CD4-positive, alpha-beta T cell (primary cell): ENCODE measurements around the gene LRP1B. TPM values are rescaled to one million over a fixed set of nuclear protein-coding genes. Genes with fewer than 3 reads are reported as not detected.

Source experiments
- ATAC-seq: fragments of 200-7000 bp; cut with Tn5 transposase; one replicate; pipeline ENCODE4 v1.10.0; 2022; ENCODE audit warnings: mild to moderate bottlenecking; ENCODE audit not compliant: poor library complexity
- CTCF ChIA-PET: fragments of 350-600 bp; sonication (Branson Sonifier 250); formaldehyde crosslinking; loops from one replicate; lab custom pipeline; 2021; ENCODE audit warnings: antibody characterized with exemption, inconsistent platforms; lab: Charles Lee
- POLR2A ChIA-PET: fragments of 350-600 bp; sonication (Branson Sonifier 250); formaldehyde crosslinking; loops from one replicate; lab custom pipeline; 2021; ENCODE audit warnings: antibody characterized with exemption, inconsistent platforms; lab: Charles Lee
- DNase-seq, 14 experiments: peaks; one replicate each; pipeline ENCODE4 v3.0.0-alpha.2; 2013 to 2020; ENCODE audit warnings: mixed read lengths in 2 of 14
- H3K27ac ChIP-seq, 2 donors: one replicate each; pipeline versions ENCODE4 v1.5.1 to v1.7.0; 2013; ENCODE audit warnings: low read length in 2 of 2, low read depth in 1 of 2, mild to moderate bottlenecking in 1 of 2
- H3K27me3 ChIP-seq, 2 experiments: 1 replicate in 1 of 2; 2 replicates in 1 of 2; pipeline versions ENCODE4 v1.6.1 to v1.7.0; 2013; ENCODE audit warnings: low read length in 2 of 2, control low read depth in 1 of 2, mild to moderate bottlenecking in 1 of 2, moderate library complexity in 1 of 2; ENCODE audit not compliant: insufficient read depth in 2 of 2, control insufficient read depth in 1 of 2
- H3K36me3 ChIP-seq: one replicate; pipeline ENCODE4 v1.6.1; 2013; ENCODE audit warnings: low read length, control low read depth; ENCODE audit not compliant: insufficient read depth
- H3K4me1 ChIP-seq: one replicate; pipeline ENCODE4 v1.6.1; 2013; ENCODE audit warnings: low read length, control low read depth; ENCODE audit not compliant: insufficient read depth
- H3K4me3 ChIP-seq: one replicate; pipeline ENCODE4 v1.5.1; 2013; ENCODE audit warnings: mild to moderate bottlenecking, low read length, moderate library complexity
- H3K9me3 ChIP-seq, 2 experiments: 1 replicate in 1 of 2; 2 replicates in 1 of 2; pipeline versions ENCODE4 v1.6.1 to v1.7.0; 2013; ENCODE audit warnings: low read length in 2 of 2, mild to moderate bottlenecking in 2 of 2, control low read depth in 1 of 2, moderate library complexity in 1 of 2; ENCODE audit not compliant: control insufficient read depth in 1 of 2, insufficient read depth in 1 of 2
- H3K27ac Mint-ChIP-seq: one replicate; pipeline ENCODE4 v1.8.0; 2020; ENCODE audit warnings: mixed read lengths
- H3K27me3 Mint-ChIP-seq: one replicate; pipeline ENCODE4 v1.8.0; 2021; ENCODE audit warnings: mixed read lengths
- H3K36me3 Mint-ChIP-seq: one replicate; pipeline ENCODE4 v1.8.0; 2021; ENCODE audit warnings: low read depth, mixed read lengths
- H3K4me1 Mint-ChIP-seq: one replicate; pipeline ENCODE4 v1.8.0; 2021; ENCODE audit warnings: low read depth, mixed read lengths
- H3K4me3 Mint-ChIP-seq: one replicate; pipeline ENCODE4 v1.8.0; 2020; ENCODE audit warnings: mild to moderate bottlenecking, mixed read lengths
- H3K9me3 Mint-ChIP-seq: one replicate; pipeline ENCODE4 v1.8.0; 2020; ENCODE audit warnings: mixed read lengths
- intact Hi-C, 2 experiments: fragments of 100-400 bp; cut with DNase I in 1 of 2; cut with micrococcal nuclease in 1 of 2; formaldehyde crosslinking; loops; one replicate each; pipeline versions ENCODE4 v1.15.1 to v1.9.0; 2023 to 2025; cut with DNase I, micrococcal nuclease
- total RNA-seq, 174 experiments: library from RNA in 2 of 174; stranded (reverse) in 2 of 174; gene quantifications; one replicate each; pipeline ENCODE4 v1.2.3 and lab custom pipeline; 2021 to 2026
- TF ChIP-seq, protein P1 (sequence below): fragments of 200-600 bp; IDR thresholded peaks from one replicate; pipeline ENCODE4 v1.8.0; 2022; ENCODE audit warnings: antibody characterized with exemption, mild to moderate bottlenecking

The LRP1B gene
- total RNA-seq, 2 experiments from 2014 or later = not detected

DNA sequence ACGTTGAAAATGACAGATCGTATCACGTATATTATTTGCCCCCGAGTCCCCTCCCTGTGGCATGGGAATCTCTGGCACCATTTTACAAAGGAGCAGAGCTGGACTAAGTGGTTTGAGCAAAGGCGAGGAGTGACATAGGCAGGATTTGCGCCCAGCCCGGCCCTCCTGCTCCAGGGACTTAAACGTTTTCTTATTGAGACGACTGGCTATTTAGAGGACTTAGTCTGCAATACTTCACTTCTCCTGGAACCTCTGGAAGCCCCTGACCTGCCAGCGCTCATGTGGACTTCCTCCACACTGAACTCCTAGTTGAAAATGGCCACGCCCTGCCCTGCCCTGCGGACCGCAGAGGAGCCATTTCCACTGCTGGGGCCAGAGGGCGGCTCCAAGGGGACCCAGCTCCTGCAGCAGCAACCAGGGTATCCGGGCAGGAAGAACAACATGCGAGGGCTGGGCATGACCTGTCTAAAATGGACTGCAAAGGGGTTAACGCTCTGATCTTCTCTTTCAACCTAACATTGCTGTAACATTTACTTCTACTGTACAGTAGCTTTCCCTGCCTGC, 690.7 kb downstream of the LRP1B start:
- no peaks in the 10 kb centered on the region for H3K27me3 Mint-ChIP-seq
- CTCF ChIA-PET = no interaction called here
- Histone ChIP-seq H3K27ac (no peak overlapping the region), H3K4me1 (no peaks in the 10 kb centered on the region), H3K36me3 (no peaks in the 10 kb centered on the region), H3K27me3 (no peaks in the 10 kb centered on the region), H3K9me3 (peaks cover 0 to 9% of the 10 kb centered on the region in 2 experiments), H3K4me3 (no peak overlapping the region)
- no peak for ATAC-seq
- TF ChIP-seq, protein P1, sequence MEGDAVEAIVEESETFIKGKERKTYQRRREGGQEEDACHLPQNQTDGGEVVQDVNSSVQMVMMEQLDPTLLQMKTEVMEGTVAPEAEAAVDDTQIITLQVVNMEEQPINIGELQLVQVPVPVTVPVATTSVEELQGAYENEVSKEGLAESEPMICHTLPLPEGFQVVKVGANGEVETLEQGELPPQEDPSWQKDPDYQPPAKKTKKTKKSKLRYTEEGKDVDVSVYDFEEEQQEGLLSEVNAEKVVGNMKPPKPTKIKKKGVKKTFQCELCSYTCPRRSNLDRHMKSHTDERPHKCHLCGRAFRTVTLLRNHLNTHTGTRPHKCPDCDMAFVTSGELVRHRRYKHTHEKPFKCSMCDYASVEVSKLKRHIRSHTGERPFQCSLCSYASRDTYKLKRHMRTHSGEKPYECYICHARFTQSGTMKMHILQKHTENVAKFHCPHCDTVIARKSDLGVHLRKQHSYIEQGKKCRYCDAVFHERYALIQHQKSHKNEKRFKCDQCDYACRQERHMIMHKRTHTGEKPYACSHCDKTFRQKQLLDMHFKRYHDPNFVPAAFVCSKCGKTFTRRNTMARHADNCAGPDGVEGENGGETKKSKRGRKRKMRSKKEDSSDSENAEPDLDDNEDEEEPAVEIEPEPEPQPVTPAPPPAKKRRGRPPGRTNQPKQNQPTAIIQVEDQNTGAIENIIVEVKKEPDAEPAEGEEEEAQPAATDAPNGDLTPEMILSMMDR = no peak
- POLR2A ChIA-PET = no interaction called here
- no peak for DNase-seq
- no peaks in the 10 kb centered on the region for H3K36me3 Mint-ChIP-seq
- intact Hi-C loops = no loop called here
- H3K9me3 Mint-ChIP-seq = peaks cover 7% of the 10 kb centered on the region
- H3K4me1 Mint-ChIP-seq = no peaks in the 10 kb centered on the region
- no peak overlapping the region for H3K4me3 Mint-ChIP-seq
- H3K27ac Mint-ChIP-seq = no peak overlapping the region

DNA sequence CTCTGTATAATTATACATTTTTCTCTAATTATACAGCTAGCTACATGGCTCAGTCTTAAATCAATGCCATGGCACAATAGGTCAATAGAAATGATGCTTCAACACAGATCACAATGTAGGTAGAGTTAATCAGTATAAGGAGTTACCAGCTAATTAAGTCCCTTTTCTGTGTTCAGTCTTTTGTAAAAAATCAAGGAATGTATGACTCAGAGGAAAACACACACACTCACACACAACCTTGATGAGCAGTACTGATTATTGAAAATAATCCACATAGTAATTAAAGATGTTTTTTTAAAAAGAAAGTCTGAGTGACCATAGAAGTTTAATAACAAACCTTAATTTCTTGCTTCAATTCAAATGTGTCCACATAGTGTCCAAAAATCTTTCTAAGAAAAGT, 691.3 kb downstream of the LRP1B start:
- Mint-ChIP-seq H3K36me3 (no peaks in the 10 kb centered on the region), H3K4me1 (no peaks in the 10 kb centered on the region), H3K9me3 (peaks cover 7% of the 10 kb centered on the region), H3K27ac (no peak overlapping the region), H3K4me3 (no peak overlapping the region), H3K27me3 (no peaks in the 10 kb centered on the region)
- Histone ChIP-seq H3K9me3 (peaks cover 0 to 9% of the 10 kb centered on the region in 2 experiments), H3K4me1 (no peaks in the 10 kb centered on the region), H3K27ac (no peak overlapping the region), H3K27me3 (no peaks in the 10 kb centered on the region), H3K36me3 (no peaks in the 10 kb centered on the region), H3K4me3 (no peak overlapping the region)
- ATAC-seq (no peak), DNase-seq (no peak)
- POLR2A ChIA-PET = no interaction called here
- TF ChIP-seq, protein P1 = no peak
- intact Hi-C loops = no loop called here
- CTCF ChIA-PET = no interaction called here

DNA sequence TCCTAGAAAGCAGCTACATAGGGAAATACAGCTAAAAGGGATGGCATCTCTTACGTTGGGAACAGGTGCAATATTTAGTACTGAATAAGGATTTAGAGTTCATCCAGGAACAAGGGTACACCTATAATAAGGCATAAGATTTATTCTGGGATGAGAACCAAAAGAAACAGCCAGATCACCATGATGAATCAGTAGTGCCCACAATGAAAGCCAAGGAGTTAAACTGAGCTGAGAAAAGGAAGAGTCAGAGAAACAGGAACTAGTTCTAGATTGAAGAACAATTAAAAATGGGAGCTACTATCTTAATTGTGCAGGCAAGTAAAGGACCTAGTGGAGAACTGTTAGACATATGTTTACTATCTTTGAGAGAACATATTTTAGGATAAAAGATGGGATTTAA, 692.3 kb downstream of the LRP1B start:
- H3K4me1 ChIP-seq = no peaks in the 10 kb centered on the region
- ChIA-PET CTCF (no interaction called here), POLR2A (no interaction called here)
- H3K36me3 ChIP-seq = no peaks in the 10 kb centered on the region
- no peak overlapping the region for H3K27ac ChIP-seq
- no peaks in the 10 kb centered on the region for H3K27me3 ChIP-seq
- TF ChIP-seq, protein P1 = no peak
- Mint-ChIP-seq H3K36me3 (no peaks in the 10 kb centered on the region), H3K4me1 (no peaks in the 10 kb centered on the region), H3K27ac (no peak overlapping the region), H3K27me3 (no peaks in the 10 kb centered on the region), H3K4me3 (no peak overlapping the region), H3K9me3 (peaks cover 10% of the 10 kb centered on the region)
- H3K4me3 ChIP-seq = no peak overlapping the region
- H3K9me3 ChIP-seq = peaks cover 0 to 9% of the 10 kb centered on the region in 2 experiments
- intact Hi-C loops = no loop called here
- ATAC-seq = no peak
- DNase-seq = no peak
